GM12872 (cell line): ENCODE measurements around the gene UBE2D2.

Source experiments
- TF ChIP-seq, protein P1 (sequence below): IDR thresholded peaks from 3 replicates; pipeline ENCODE4 v1.5.1; 2011; ENCODE audit warnings: low read depth, mild to moderate bottlenecking, low read length, moderate library complexity; ENCODE audit not compliant: insufficient read depth

The UBE2D2 gene

DNA sequence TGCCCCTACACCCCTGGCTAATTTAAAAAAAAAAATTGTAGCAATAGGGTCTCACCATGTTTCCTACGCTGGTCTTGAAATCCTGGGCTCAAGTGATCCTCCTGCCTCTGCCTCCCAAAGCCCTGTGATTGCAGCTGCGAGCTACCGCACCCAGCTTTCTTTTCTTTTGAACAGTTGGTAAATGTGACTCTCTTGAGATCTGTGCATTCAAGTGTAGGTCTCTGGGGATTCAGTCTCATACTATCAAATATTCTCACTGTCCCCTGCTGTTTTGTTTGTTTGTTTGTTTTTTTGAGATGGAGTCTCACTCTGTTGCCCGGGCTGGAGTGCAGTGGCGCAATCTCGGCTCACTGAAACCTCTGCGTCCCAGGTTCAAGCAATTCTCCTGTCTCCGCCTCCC, 44.7 kb downstream of the UBE2D2 start:
- TF ChIP-seq, protein P1, sequence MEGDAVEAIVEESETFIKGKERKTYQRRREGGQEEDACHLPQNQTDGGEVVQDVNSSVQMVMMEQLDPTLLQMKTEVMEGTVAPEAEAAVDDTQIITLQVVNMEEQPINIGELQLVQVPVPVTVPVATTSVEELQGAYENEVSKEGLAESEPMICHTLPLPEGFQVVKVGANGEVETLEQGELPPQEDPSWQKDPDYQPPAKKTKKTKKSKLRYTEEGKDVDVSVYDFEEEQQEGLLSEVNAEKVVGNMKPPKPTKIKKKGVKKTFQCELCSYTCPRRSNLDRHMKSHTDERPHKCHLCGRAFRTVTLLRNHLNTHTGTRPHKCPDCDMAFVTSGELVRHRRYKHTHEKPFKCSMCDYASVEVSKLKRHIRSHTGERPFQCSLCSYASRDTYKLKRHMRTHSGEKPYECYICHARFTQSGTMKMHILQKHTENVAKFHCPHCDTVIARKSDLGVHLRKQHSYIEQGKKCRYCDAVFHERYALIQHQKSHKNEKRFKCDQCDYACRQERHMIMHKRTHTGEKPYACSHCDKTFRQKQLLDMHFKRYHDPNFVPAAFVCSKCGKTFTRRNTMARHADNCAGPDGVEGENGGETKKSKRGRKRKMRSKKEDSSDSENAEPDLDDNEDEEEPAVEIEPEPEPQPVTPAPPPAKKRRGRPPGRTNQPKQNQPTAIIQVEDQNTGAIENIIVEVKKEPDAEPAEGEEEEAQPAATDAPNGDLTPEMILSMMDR: no peak

GRCh38 chr5:139611703-139612584, 50.8 kb downstream of the UBE2D2 start:
- TF ChIP-seq, protein P1: no peak

DNA sequence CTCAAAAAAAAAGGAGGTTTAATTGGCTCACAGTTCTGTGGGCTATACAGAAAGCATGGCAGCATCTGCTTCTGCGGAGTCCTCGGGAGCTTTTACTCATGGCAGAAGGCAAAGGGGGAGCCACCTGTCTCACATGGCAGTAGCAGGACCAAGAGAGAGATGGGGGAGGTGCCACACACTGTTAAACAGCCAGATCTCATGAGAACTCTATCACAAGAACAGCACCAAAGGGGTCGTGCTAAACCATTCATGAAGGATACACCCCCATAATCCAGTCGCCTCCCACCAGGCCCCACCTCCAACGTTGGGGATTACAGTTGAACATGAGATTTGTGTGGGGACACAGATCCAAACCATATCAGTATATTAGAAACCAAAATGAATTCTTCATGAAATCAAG, 58.7 kb downstream of the UBE2D2 start:
- TF ChIP-seq, protein P1: no peak

GRCh38 chr5:139630855-139631254, 69.7 kb downstream of the UBE2D2 start:
- TF ChIP-seq, protein P1: no peak

GRCh38 chr5:139631520-139632165, 70.5 kb downstream of the UBE2D2 start:
- TF ChIP-seq, protein P1: no peak

DNA sequence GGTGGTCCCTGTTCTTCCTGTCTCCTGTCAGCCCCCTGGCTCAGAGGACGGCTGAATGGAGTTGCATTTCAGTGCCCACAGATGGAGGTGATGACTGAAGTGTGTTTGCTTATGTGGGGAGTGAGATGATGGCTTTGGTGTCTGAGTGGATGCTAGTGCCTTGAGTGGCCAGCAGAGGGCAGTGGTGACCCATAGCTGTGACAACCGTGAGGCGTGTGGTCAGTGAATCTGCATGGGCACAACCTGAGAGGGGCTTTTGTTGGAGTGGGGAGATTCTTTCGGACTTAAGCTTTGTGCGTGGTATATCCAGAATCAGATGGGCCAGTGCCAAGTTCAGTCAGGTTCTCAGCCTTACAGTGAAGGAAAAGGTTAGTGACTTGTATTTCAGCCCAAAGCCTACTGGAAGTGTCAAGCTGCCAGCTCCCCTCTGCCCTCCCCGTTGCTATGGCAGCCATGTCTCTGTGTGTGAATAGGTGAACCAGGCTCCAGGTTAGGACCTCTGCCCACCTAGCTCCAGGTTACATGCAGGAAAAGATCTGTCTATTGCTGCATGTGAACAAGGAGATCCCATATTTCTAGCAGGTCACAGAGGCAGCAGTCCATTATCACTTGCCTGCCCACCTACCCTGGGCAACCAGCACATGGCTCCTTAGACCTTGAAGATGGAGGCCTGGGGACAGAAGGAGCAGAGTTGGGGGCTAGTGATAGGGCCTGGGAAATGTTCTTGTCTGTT, 72.3 kb downstream of the UBE2D2 start:
- TF ChIP-seq, protein P1: peak; percentile 99

- TF ChIP-seq, protein P1: no peak
Measured at GRCh38 chr5:139634028-139634325, 72.8 kb downstream of the UBE2D2 start.
